Pancreas (tissue), 10 donors: Measurements from ENCODE around the gene SART1. TPM values are rescaled to one million over a fixed set of nuclear protein-coding genes. Genes with fewer than 3 reads are reported as not detected.

Experiments
- ATAC-seq, 4 donors: fragments of 200-7000 bp; cut with Tn5 transposase; one replicate each; pipeline versions ENCODE4 v1.8.0 to v1.9.1; 2020; ENCODE audit warnings: mild to moderate bottlenecking in 4 of 4, moderate library complexity in 4 of 4
- DNase-seq, 6 donors: peaks; one replicate each; pipeline ENCODE4 v3.0.0-alpha.2; 2020
- FAIRE-seq: peaks from 2 replicates; lab custom pipeline; 2012; peaks lifted over from hg19 to GRCh38; lab: Jason Lieb, UNC
- H3K27ac ChIP-seq, 4 donors: fragments of 200-600 bp; sonication (generic); 1 replicate in 3 of 4; 2 replicates in 1 of 4; pipeline versions ENCODE4 v1.5.0 to v1.8.0; 2020
- H3K27me3 ChIP-seq, 4 donors: fragments of 200-600 bp; one replicate each; pipeline ENCODE4 v1.8.0; 2021
- H3K36me3 ChIP-seq, 3 donors: fragments of 200-600 bp; sonication (generic) in 1 of 3; one replicate each; pipeline versions ENCODE4 v1.5.0 to v1.8.0; 2020 to 2021
- H3K4me1 ChIP-seq, 3 donors: fragments of 200-600 bp; one replicate each; pipeline ENCODE4 v1.8.0; 2021
- H3K4me3 ChIP-seq, 4 donors: fragments of 200-600 bp; sonication (generic) in 2 of 4; one replicate each; pipeline versions ENCODE4 v1.5.0 to v1.8.0; 2020 to 2021
- H3K9me3 ChIP-seq, 4 donors: fragments of 200-600 bp; one replicate each; pipeline ENCODE4 v1.8.0; 2021
- CTCF ChIP-seq, 4 donors: fragments of 200-600 bp; sonication (generic) in 3 of 4; IDR thresholded peaks; one replicate each; pipeline versions ENCODE4 v1.5.0 to v1.8.0; 2021; ENCODE audit warnings: antibody characterized with exemption in 4 of 4
- WGBS, 2 donors: extraction: QIAGEN DNeasy Blood & Tissue Kit; methylation state at CpG; one replicate each; pipeline ENCODE4 v1.1.7; 2013; 5-methylcytosine and 5-hydroxymethylcytosine counted together
- intact Hi-C, 3 donors: fragments of 100-400 bp; cut with DNase I; formaldehyde crosslinking; loops; one replicate each; pipeline versions ENCODE4 v1.11.1 to v1.14.2; 2022
- polyA plus RNA-seq, 2 donors: library from polyadenylated mRNA; stranded (reverse); fragments of 200-250 nt; gene quantifications; one replicate each; pipeline ENCODE4 v1.2.3, GENCODE V29; 2013
- total RNA-seq, 6 donors: library from RNA; stranded (reverse); fragmentation: NEBNext Ultra II Directional in 4 of 6; extraction: Animal tissue kit (Norgen Biotek cat#: 25700) in 4 of 6; gene quantifications; one replicate each; pipeline versions ENCODE4 v1.2.1 to v1.2.4, GENCODE V29; 2021 to 2023
- donor health status: healthy with polysubstance abuse.
- donor health status: DM: no; HTN: no; CAD: no; lungs with moderate emphysema.
- donor health status: DM: no; HTN: no; CAD: no.
- donor health status: control.
- donor health status: control.
- donor health status: Bipolar disorder and iron deficiency.
- donor health status: DM: yes; HTN: yes; CAD: no.
- donor health status: DM: no; HTN: no; CAD: no.
- donor health status: DM: no; HTN: no; CAD: no.
- donor health status: DM: yes; HTN: yes; CAD: no.

SART1 gene
- total and polyA plus RNA-seq, 8 donors = 19.2 to 98.5 (median 25.5) TPM

DNA sequence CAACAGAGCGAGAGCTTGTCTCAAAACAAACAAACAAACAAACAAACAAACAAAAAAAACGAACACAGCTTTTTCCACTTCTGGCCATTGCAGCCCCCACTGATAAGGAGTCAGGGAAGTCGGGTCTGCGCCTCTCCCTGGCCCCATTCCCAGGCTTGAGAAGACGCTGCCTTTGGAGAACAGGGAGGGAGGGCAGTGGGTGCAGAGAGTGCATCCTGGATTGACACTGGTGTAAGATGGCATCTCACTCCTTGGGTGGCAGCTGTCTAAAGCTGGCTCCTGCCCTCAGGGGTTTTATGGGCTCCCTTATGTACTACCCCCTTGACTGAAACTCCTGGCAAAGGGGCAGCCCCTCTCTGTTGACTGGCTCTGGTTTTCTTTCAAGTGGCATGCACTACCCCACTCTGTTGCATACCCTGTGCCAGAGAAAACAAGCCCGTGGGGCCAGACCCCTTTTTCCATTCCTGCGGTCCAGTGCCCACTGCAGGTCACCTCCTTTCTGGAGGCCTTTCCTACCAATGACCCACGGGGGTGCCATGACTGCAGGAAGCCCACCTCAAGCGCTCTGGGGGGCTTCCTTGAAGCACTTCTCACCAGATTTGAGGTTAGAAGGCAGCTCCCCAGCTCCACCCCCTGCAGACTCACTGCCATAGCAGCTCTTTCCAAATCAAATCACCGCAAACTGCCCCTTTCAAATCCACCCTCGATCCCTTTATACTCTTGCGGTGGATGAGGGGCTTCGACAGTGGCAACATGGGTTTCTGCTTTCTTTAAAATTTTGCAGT lies 29.6 kb upstream of the SART1 start:
- intact Hi-C loops = no loop called here
- no peak for TF ChIP-seq CTCF (IDR thresholded peaks at IDR 0.05)
- no peak overlapping the region for H3K27ac ChIP-seq
- no peaks in the 10 kb centered on the region for H3K9me3 ChIP-seq
- FAIRE-seq = no peak
- WGBS, 2 donors = 56 to 59% methylated on average over 13 of the region's 13 CpGs
- no peak for DNase-seq
- H3K4me1 ChIP-seq = no peaks in the 10 kb centered on the region
- H3K36me3 ChIP-seq = no peaks in the 10 kb centered on the region
- H3K27me3 ChIP-seq = no peaks in the 10 kb centered on the region
- ATAC-seq = no peak
- no peak overlapping the region for H3K4me3 ChIP-seq

GRCh38 chr11:65932558-65932919 lies 29.0 kb upstream of the SART1 start:
- no peaks in the 10 kb centered on the region for H3K9me3 ChIP-seq
- H3K36me3 ChIP-seq = no peaks in the 10 kb centered on the region
- intact Hi-C loops = no loop called here
- no peak overlapping the region for H3K4me3 ChIP-seq
- DNase-seq (no peak), FAIRE-seq (no peak), ATAC-seq (no peak)
- no peak overlapping the region for H3K27ac ChIP-seq
- WGBS, 2 donors = 32 to 42% methylated on average over 9 of the region's 9 CpGs
- no peak for TF ChIP-seq CTCF (IDR thresholded peaks at IDR 0.05)
- no peaks in the 10 kb centered on the region for H3K4me1 ChIP-seq
- H3K27me3 ChIP-seq = no peaks in the 10 kb centered on the region

GRCh38 chr11:65934014-65934413 lies 27.5 kb upstream of the SART1 start:
- Histone ChIP-seq H3K4me1 (no peaks in the 10 kb centered on the region), H3K4me3 (no peak overlapping the region), H3K9me3 (no peaks in the 10 kb centered on the region), H3K27me3 (no peaks in the 10 kb centered on the region), H3K27ac (no peak overlapping the region), H3K36me3 (no peaks in the 10 kb centered on the region)
- intact Hi-C loops = no loop called here
- 19 to 27% methylated on average over 4 of the region's 4 CpGs for WGBS, 2 donors
- no peak for TF ChIP-seq CTCF (IDR thresholded peaks at IDR 0.05)
- FAIRE-seq (no peak), DNase-seq (no peak), ATAC-seq (peak in 1 of 4 donors; percentile 70)

- whole genome bisulfite sequencing, 2 donors = 31 to 40% methylated on average over 4 of the region's 4 CpGs
- no peak for ATAC-seq
Measured at GRCh38 chr11:65937766-65938165, 23.8 kb upstream of the SART1 start.

More at GRCh38 chr11:65937766-65938165, 23.8 kb upstream of the SART1 start:
- intact Hi-C loops = no loop called here
- DNase-seq (no peak), FAIRE-seq (no peak)
- Histone ChIP-seq H3K27me3 (no peaks in the 10 kb centered on the region), H3K4me1 (no peaks in the 10 kb centered on the region), H3K36me3 (no peaks in the 10 kb centered on the region), H3K4me3 (no peak overlapping the region), H3K9me3 (no peaks in the 10 kb centered on the region), H3K27ac (no peak overlapping the region)
- TF ChIP-seq CTCF (IDR thresholded peaks at IDR 0.05) = no peak
